GM23338 (cell line): ENCODE results near the gene UPP2. TPM values are rescaled to one million over a fixed set of nuclear protein-coding genes. Genes with fewer than 3 reads are reported as not detected.

Experiments
- ATAC-seq: fragments of 200-7000 bp; cut with Tn5 transposase; 3 replicates; pipeline ENCODE4 v1.9.1; 2020
- DNase-seq: peaks from one replicate; pipeline ENCODE4 v3.0.0-alpha.2; 2015; ENCODE audit warnings: low spot score
- H2AFZ ChIP-seq: fragments of 200-600 bp; sonication (generic); 2 replicates; pipeline ENCODE4 v1.8.0; 2016; ENCODE audit warnings: antibody characterized with exemption, mild to moderate bottlenecking, moderate library complexity
- H3F3A ChIP-seq: fragments of 200-600 bp; sonication (generic); replicated peaks from 2 replicates; pipeline ENCODE4 v1.8.0; 2017; ENCODE audit warnings: antibody characterized with exemption, mixed run types, low read depth
- H3K27ac ChIP-seq: fragments of 200-600 bp; sonication (generic); 2 replicates; pipeline ENCODE4 v1.6.1; 2016; ENCODE audit warnings: low read depth
- H3K27me3 ChIP-seq: fragments of 200-600 bp; sonication (generic); 2 replicates; pipeline ENCODE4 v1.8.0; 2016; ENCODE audit warnings: mild to moderate bottlenecking, mixed run types, moderate library complexity; ENCODE audit not compliant: insufficient read depth
- H3K36me3 ChIP-seq: fragments of 200-600 bp; sonication (generic); 2 replicates; pipeline ENCODE4 v1.8.0; 2016; ENCODE audit warnings: mild to moderate bottlenecking; ENCODE audit not compliant: insufficient read depth
- H3K4me1 ChIP-seq: fragments of 200-600 bp; sonication (generic); 2 replicates; pipeline ENCODE4 v1.8.0; 2016; ENCODE audit warnings: mild to moderate bottlenecking, moderate library complexity; ENCODE audit not compliant: insufficient read depth
- H3K4me2 ChIP-seq: fragments of 200-600 bp; sonication (generic); 2 replicates; pipeline ENCODE4 v1.7.1; 2017; ENCODE audit warnings: mixed run types
- H3K4me3 ChIP-seq: fragments of 200-600 bp; sonication (generic); 2 replicates; pipeline ENCODE4 v1.6.1; 2016; ENCODE audit warnings: mixed run types
- H3K79me2 ChIP-seq: fragments of 200-600 bp; sonication (generic); replicated peaks from 2 replicates; pipeline ENCODE4 v1.8.0; 2017; ENCODE audit warnings: mild to moderate bottlenecking; ENCODE audit not compliant: insufficient read depth
- H3K9me2 ChIP-seq: fragments of 200-600 bp; sonication (generic); 2 replicates; pipeline ENCODE4 v1.8.0; 2017; ENCODE audit not compliant: insufficient read depth
- H4K20me1 ChIP-seq: fragments of 200-600 bp; sonication (generic); replicated peaks from 2 replicates; pipeline ENCODE4 v1.8.0; 2017; ENCODE audit warnings: mild to moderate bottlenecking; ENCODE audit not compliant: insufficient read depth
- H3K27ac Mint-ChIP-seq: 2 replicates; pipeline ENCODE4 v1.8.0; 2020; ENCODE audit warnings: inconsistent platforms, mild to moderate bottlenecking, moderate library complexity, mixed read lengths
- H3K27me3 Mint-ChIP-seq: 3 replicates; pipeline ENCODE4 v1.8.0; 2022; ENCODE audit warnings: low read depth, mild to moderate bottlenecking, moderate library complexity, mixed read lengths, inconsistent platforms; ENCODE audit not compliant: insufficient read depth, poor library complexity
- H3K36me3 Mint-ChIP-seq: 3 replicates; pipeline ENCODE4 v1.8.0; 2021; ENCODE audit warnings: low read depth, mild to moderate bottlenecking, inconsistent platforms, moderate library complexity, mixed read lengths
- H3K4me1 Mint-ChIP-seq: 3 replicates; pipeline ENCODE4 v1.8.0; 2020; ENCODE audit warnings: mild to moderate bottlenecking, inconsistent platforms, mixed read lengths
- H3K4me3 Mint-ChIP-seq: 3 replicates; pipeline ENCODE4 v1.8.0; 2021; ENCODE audit warnings: moderate library complexity, mild to moderate bottlenecking, inconsistent platforms, mixed read lengths
- H3K9me3 Mint-ChIP-seq: 3 replicates; pipeline ENCODE4 v1.8.0; 2020; ENCODE audit warnings: moderate library complexity, mild to moderate bottlenecking, inconsistent platforms, mixed read lengths
- CREB1 ChIP-seq: fragments of 250-450 bp; sonication (Bioruptor Pico); IDR thresholded peaks from 2 replicates; pipeline ENCODE4 v1.5.0; 2020; ENCODE audit warnings: low read depth, mild to moderate bottlenecking, moderate library complexity
- JUNB ChIP-seq: IDR thresholded peaks from one replicate; pipeline ENCODE4 v1.6.1; 2016; ENCODE audit warnings: antibody characterized with exemption; ENCODE audit not compliant: unreplicated experiment
- REST ChIP-seq: IDR thresholded peaks from one replicate; pipeline ENCODE4 v1.6.1; 2018; ENCODE audit warnings: antibody characterized with exemption; ENCODE audit not compliant: unreplicated experiment
- STAT1 ChIP-seq: IDR thresholded peaks from one replicate; pipeline ENCODE4 v1.6.1; 2016; ENCODE audit warnings: antibody characterized with exemption; ENCODE audit not compliant: unreplicated experiment
- polyA plus RNA-seq: library from polyadenylated mRNA; unstranded; fragments of >200 nt; fragmentation: Nextera tagmentation; extraction: Ambion mirVana; gene quantifications from 2 replicates; pipeline ENCODE4 v1.2.1, GENCODE V29; 2016
- total RNA-seq: library from RNA; depleted of rRNA; stranded (reverse); fragments of >200 nt; shearing (Covaris generic); gene quantifications from 2 replicates; pipeline ENCODE4 v1.2.3, GENCODE V29; 2014
- TF ChIP-seq, protein P1 (sequence below), 2 experiments: fragments of 200-600 bp in 1 of 2; sonication (generic) in 1 of 2; conservative IDR thresholded peaks; 2 replicates each; pipeline versions ENCODE4 v1.5.1 to v1.6.1; 2016 to 2017; ENCODE audit warnings: antibody characterized with exemption in 2 of 2, low read depth in 2 of 2, mild to moderate bottlenecking in 2 of 2, moderate library complexity in 1 of 2
- TF ChIP-seq, protein P2 (sequence below): fragments of 250-450 bp; sonication (Bioruptor Pico); IDR thresholded peaks from 2 replicates; pipeline ENCODE4 v1.5.0; 2020; ENCODE audit warnings: mild to moderate bottlenecking, moderate library complexity

Gene UPP2
- total and polyA plus RNA-seq, 2 experiments from 2014 or later: not detected

DNA sequence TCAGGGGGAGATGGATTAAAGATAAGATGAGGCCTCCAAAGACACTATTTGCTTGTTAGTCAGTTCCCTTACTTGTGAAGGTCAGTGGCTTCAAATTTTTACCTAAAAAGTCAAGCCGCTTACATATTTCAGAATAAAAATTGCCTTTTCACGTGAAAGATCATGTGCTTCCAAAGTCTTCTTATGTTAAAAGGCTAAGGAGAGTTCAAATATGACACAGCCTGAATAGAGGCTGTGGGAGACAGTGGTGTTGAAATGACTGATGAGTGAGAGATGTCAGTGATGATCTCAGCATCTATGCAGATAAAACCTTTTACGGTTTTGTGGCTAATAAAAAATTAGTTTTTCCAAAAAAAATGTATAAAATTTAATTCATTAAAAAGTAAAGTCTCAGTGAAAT, 40.5 kb downstream of the UPP2 start:
- Histone ChIP-seq H3K27me3 (no peaks in the 10 kb centered on the region), H3K4me3 (no peak overlapping the region), H3K9me2 (peaks cover 13% of the 10 kb centered on the region), H3K27ac (no peak overlapping the region), H3K4me1 (no peaks in the 10 kb centered on the region), H2AFZ (no peak overlapping the region), H3K36me3 (no peaks in the 10 kb centered on the region), H3F3A (no peaks in the 10 kb centered on the region), H3K4me2 (no peak overlapping the region), H3K79me2 (no peaks in the 10 kb centered on the region), H4K20me1 (no peaks in the 10 kb centered on the region)
- Mint-ChIP-seq H3K27me3 (peaks cover 4% of the 10 kb centered on the region), H3K4me3 (no peak overlapping the region), H3K36me3 (no peaks in the 10 kb centered on the region), H3K9me3 (no peaks in the 10 kb centered on the region), H3K27ac (no peak overlapping the region), H3K4me1 (peaks cover 13% of the 10 kb centered on the region)
- no peak for DNase-seq
- no peak for ATAC-seq
- TF ChIP-seq STAT1 (no peak), REST (no peak), JUNB (no peak), CREB1 (CRISPR knock-in tag) (no peak)
- TF ChIP-seq, protein P1, sequence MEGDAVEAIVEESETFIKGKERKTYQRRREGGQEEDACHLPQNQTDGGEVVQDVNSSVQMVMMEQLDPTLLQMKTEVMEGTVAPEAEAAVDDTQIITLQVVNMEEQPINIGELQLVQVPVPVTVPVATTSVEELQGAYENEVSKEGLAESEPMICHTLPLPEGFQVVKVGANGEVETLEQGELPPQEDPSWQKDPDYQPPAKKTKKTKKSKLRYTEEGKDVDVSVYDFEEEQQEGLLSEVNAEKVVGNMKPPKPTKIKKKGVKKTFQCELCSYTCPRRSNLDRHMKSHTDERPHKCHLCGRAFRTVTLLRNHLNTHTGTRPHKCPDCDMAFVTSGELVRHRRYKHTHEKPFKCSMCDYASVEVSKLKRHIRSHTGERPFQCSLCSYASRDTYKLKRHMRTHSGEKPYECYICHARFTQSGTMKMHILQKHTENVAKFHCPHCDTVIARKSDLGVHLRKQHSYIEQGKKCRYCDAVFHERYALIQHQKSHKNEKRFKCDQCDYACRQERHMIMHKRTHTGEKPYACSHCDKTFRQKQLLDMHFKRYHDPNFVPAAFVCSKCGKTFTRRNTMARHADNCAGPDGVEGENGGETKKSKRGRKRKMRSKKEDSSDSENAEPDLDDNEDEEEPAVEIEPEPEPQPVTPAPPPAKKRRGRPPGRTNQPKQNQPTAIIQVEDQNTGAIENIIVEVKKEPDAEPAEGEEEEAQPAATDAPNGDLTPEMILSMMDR (conservative IDR thresholded peaks at IDR 0.05; ENCODE audit: low read depth in 2 of 2): no peak
- TF ChIP-seq, protein P2, sequence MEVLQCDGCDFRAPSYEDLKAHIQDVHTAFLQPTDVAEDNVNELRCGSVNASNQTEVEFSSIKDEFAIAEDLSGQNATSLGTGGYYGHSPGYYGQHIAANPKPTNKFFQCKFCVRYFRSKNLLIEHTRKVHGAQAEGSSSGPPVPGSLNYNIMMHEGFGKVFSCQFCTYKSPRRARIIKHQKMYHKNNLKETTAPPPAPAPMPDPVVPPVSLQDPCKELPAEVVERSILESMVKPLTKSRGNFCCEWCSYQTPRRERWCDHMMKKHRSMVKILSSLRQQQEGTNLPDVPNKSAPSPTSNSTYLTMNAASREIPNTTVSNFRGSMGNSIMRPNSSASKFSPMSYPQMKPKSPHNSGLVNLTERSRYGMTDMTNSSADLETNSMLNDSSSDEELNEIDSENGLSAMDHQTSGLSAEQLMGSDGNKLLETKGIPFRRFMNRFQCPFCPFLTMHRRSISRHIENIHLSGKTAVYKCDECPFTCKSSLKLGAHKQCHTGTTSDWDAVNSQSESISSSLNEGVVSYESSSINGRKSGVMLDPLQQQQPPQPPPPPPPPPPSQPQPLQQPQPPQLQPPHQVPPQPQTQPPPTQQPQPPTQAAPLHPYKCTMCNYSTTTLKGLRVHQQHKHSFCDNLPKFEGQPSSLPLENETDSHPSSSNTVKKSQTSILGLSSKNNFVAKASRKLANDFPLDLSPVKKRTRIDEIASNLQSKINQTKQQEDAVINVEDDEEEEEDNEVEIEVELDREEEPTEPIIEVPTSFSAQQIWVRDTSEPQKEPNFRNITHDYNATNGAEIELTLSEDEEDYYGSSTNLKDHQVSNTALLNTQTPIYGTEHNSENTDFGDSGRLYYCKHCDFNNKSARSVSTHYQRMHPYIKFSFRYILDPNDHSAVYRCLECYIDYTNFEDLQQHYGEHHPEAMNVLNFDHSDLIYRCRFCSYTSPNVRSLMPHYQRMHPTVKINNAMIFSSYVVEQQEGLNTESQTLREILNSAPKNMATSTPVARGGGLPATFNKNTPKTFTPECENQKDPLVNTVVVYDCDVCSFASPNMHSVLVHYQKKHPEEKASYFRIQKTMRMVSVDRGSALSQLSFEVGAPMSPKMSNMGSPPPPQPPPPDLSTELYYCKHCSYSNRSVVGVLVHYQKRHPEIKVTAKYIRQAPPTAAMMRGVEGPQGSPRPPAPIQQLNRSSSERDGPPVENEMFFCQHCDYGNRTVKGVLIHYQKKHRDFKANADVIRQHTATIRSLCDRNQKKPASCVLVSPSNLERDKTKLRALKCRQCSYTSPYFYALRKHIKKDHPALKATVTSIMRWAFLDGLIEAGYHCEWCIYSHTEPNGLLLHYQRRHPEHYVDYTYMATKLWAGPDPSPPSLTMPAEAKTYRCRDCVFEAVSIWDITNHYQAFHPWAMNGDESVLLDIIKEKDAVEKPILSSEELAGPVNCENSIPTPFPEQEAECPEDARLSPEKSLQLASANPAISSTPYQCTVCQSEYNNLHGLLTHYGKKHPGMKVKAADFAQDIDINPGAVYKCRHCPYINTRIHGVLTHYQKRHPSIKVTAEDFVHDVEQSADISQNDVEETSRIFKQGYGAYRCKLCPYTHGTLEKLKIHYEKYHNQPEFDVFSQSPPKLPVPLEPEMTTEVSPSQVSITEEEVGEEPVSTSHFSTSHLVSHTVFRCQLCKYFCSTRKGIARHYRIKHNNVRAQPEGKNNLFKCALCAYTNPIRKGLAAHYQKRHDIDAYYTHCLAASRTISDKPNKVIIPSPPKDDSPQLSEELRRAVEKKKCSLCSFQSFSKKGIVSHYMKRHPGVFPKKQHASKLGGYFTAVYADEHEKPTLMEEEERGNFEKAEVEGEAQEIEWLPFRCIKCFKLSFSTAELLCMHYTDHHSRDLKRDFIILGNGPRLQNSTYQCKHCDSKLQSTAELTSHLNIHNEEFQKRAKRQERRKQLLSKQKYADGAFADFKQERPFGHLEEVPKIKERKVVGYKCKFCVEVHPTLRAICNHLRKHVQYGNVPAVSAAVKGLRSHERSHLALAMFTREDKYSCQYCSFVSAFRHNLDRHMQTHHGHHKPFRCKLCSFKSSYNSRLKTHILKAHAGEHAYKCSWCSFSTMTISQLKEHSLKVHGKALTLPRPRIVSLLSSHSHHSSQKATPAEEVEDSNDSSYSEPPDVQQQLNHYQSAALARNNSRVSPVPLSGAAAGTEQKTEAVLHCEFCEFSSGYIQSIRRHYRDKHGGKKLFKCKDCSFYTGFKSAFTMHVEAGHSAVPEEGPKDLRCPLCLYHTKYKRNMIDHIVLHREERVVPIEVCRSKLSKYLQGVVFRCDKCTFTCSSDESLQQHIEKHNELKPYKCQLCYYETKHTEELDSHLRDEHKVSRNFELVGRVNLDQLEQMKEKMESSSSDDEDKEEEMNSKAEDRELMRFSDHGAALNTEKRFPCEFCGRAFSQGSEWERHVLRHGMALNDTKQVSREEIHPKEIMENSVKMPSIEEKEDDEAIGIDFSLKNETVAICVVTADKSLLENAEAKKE (CRISPR knock-in tag): no peak
